K562 (cell line): ENCODE measurements around the gene HOXA10. TPM values are rescaled to one million over a fixed set of nuclear protein-coding genes. Genes with fewer than 3 reads are reported as not detected.
A peak's percentile ranks its signal among the peaks of the same experiment; 100 is the strongest.

ENCODE experiments used
- ATAC-seq: fragments of 200-7000 bp; cut with Tn5 transposase; 3 replicates; pipeline ENCODE4 v1.9.1; 2020; ENCODE audit warnings: moderate library complexity
- BruUV-seq: library from RNA; stranded (reverse); fragments of 400-500 nt; replicated peaks from 2 replicates; lab custom pipeline; 2021; lab: Mats Ljungman, UMichigan
- CTCF ChIA-PET: fragments of 300-600 bp; formaldehyde crosslinking; extraction: SDS; loops from one replicate; lab custom pipeline; 2021; ENCODE audit warnings: low intra/inter-chr PET ratio; lab: Yijun Ruan, JAX
- POLR2A ChIA-PET: fragments of 300-600, 350-650 bp; sonication (Branson Sonifier 250); formaldehyde crosslinking; extraction: SDS; loops from one replicate; lab custom pipeline; 2021; ENCODE audit warnings: antibody characterized with exemption, inconsistent platforms; lab: Yijun Ruan, JAX
- DNase-seq, 4 experiments: peaks; one replicate each; pipeline versions ENCODE4 v3.0.0 to v3.0.0-alpha.2; 2011 to 2018; ENCODE audit warnings: low spot score in 3 of 4, mixed read lengths in 3 of 4; ENCODE audit errors: extremely low read depth in 1 of 4
- FAIRE-seq: peaks from 2 replicates; lab custom pipeline; 2011; peaks lifted over from hg19 to GRCh38; lab: Jason Lieb, UNC
- H2AFZ ChIP-seq: 2 replicates; pipeline ENCODE4 v1.6.0; 2011; ENCODE audit warnings: low read depth, low read length, control low read depth, inconsistent platforms
- H3K27ac ChIP-seq: fragments of 200-600 bp; 3 replicates; pipeline ENCODE4 v1.8.0; 2011; ENCODE audit warnings: low read depth, mild to moderate bottlenecking, control low read depth, inconsistent platforms, low read length, moderate library complexity, mixed read lengths; ENCODE audit errors: extremely low read depth
- H3K27me3 ChIP-seq, 2 experiments: fragments of 300-600 bp in 1 of 2; 2 replicates in 1 of 2; 3 replicates in 1 of 2; pipeline versions ENCODE4 v1.6.0 to v1.8.0; 2011; ENCODE audit warnings: inconsistent platforms in 2 of 2, low read length in 2 of 2, mild to moderate bottlenecking in 1 of 2, mixed read lengths in 1 of 2, moderate library complexity in 1 of 2; ENCODE audit not compliant: control insufficient read depth in 2 of 2, insufficient read depth in 2 of 2
- H3K36me3 ChIP-seq: fragments of 300-600 bp; 3 replicates; pipeline ENCODE4 v1.8.0; 2011; ENCODE audit warnings: mild to moderate bottlenecking, low read length, inconsistent platforms; ENCODE audit not compliant: control insufficient read depth, insufficient read depth
- H3K4me1 ChIP-seq, 2 experiments: fragments of 200-600 bp in 1 of 2; replicated peaks in 1 of 2; 2 replicates in 1 of 2; 3 replicates in 1 of 2; pipeline versions ENCODE4 v1.5.1 to v1.8.0; 2011; ENCODE audit warnings: inconsistent platforms in 2 of 2, low read length in 2 of 2, mild to moderate bottlenecking in 1 of 2, mixed read lengths in 1 of 2, moderate library complexity in 1 of 2; ENCODE audit not compliant: control insufficient read depth in 2 of 2, insufficient read depth in 2 of 2
- H3K4me2 ChIP-seq: 2 replicates; pipeline ENCODE4 v1.6.1; 2011; ENCODE audit warnings: low read length, control low read depth, inconsistent platforms, mixed read lengths; ENCODE audit not compliant: insufficient read depth
- H3K4me3 ChIP-seq: fragments of 200-600 bp; sonication (generic), shearing (Covaris generic); 2 replicates; pipeline ENCODE4 v1.5.1; 2016; ENCODE audit warnings: control low read depth, inconsistent platforms
- H3K79me2 ChIP-seq: fragments of 200-600 bp; 3 replicates; pipeline ENCODE4 v1.8.0; 2011; ENCODE audit warnings: low read length, inconsistent platforms; ENCODE audit not compliant: control insufficient read depth, insufficient read depth
- H3K9ac ChIP-seq, 2 experiments: 2 replicates each; pipeline versions ENCODE4 v1.6.0 to v1.6.1; 2011; ENCODE audit warnings: low read depth in 2 of 2, low read length in 2 of 2, control low read depth in 1 of 2, inconsistent platforms in 1 of 2, mild to moderate bottlenecking in 1 of 2, mixed read lengths in 1 of 2; ENCODE audit not compliant: insufficient read depth in 1 of 2
- H3K9me1 ChIP-seq: one replicate; pipeline ENCODE4 v1.6.0; 2011; ENCODE audit warnings: inconsistent platforms, mild to moderate bottlenecking, low read length, moderate library complexity; ENCODE audit not compliant: control insufficient read depth, insufficient read depth
- H3K9me3 ChIP-seq: replicated peaks from 2 replicates; pipeline ENCODE4 v1.5.1; 2011; ENCODE audit warnings: low read depth, low read length, inconsistent platforms; ENCODE audit not compliant: control insufficient read depth, insufficient read depth
- H4K20me1 ChIP-seq: replicated peaks from 2 replicates; pipeline ENCODE4 v1.6.1; 2011; ENCODE audit warnings: low read length, inconsistent platforms, mixed read lengths; ENCODE audit not compliant: control insufficient read depth, insufficient read depth
- EZH2 ChIP-seq: IDR thresholded peaks from 2 replicates; pipeline ENCODE4 v1.6.1; 2012; ENCODE audit warnings: low read depth, mild to moderate bottlenecking, inconsistent platforms, low read length, borderline replicate concordance
- NFIC ChIP-seq: fragments of 450-650 bp; IDR thresholded peaks from 2 replicates; pipeline ENCODE4 v1.6.1; 2017; ENCODE audit warnings: mild to moderate bottlenecking, inconsistent platforms
- SIX5 ChIP-seq, 2 experiments: IDR thresholded peaks; 2 replicates each; pipeline ENCODE4 v1.6.1; 2011; ENCODE audit warnings: low read length in 2 of 2, borderline replicate concordance in 1 of 2, low read depth in 1 of 2, mild to moderate bottlenecking in 1 of 2, moderate library complexity in 1 of 2; ENCODE audit not compliant: insufficient read depth in 1 of 2
- WGBS: fragments of 100-300 bp; shearing (Covaris generic); methylation state at CpG from one replicate; pipeline ENCODE4 v1.1.6; 2016; ENCODE audit warnings: low coverage, mixed read lengths; ENCODE audit not compliant: insufficient coverage; ENCODE audit errors: missing lambda C conversion rate; 5-methylcytosine and 5-hydroxymethylcytosine counted together
- in situ Hi-C: fragments of 300-500 bp; cut with MboI; formaldehyde crosslinking; loops from 4 replicates; pipeline ENCODE4 v1.15.0; 2018; ENCODE audit warnings: inconsistent platforms, mixed read lengths
- intact Hi-C: fragments of 100-400 bp; cut with micrococcal nuclease; formaldehyde crosslinking; loops from 2 replicates; pipeline ENCODE4 v1.14.2; 2022
- polyA plus RNA-seq, 8 experiments: library from polyadenylated mRNA; depleted of rRNA in 4 of 8; stranded (reverse) in 5 of 8; unstranded in 3 of 8; fragments of >200 nt; fragmentation: Nextera tagmentation in 2 of 8; fragmentation: Illumina TruSeq in 1 of 8; extraction: Ambion mirVana in 2 of 8; extraction: Trizol in 1 of 8; gene quantifications; 2 replicates each; pipeline versions ENCODE4 v1.2.1 to v1.2.3, GENCODE V29; 2011 to 2014; ENCODE audit warnings: inconsistent platforms in 1 of 8, missing spikeins in 1 of 8
- total RNA-seq, 7 experiments: library from RNA; depleted of rRNA in 6 of 7; stranded (reverse); fragments of >200 nt in 6 of 7; fragmentation: Illumina TruSeq in 2 of 7; extraction: Trizol in 2 of 7; gene quantifications; 2 replicates each; pipeline versions ENCODE4 v1.2.1 to v1.2.3, GENCODE V29; 2011 to 2021; ENCODE audit warnings: low replicate concordance in 1 of 7
- TF ChIP-seq, protein P1 (sequence below), 2 experiments: IDR thresholded peaks in 1 of 2; conservative IDR thresholded peaks in 1 of 2; 2 replicates each; pipeline ENCODE4 v1.6.1; 2016; ENCODE audit warnings: low read depth in 2 of 2, mild to moderate bottlenecking in 1 of 2, missing compliant biosample characterization in 1 of 2, missing genetic modification characterization in 1 of 2, moderate library complexity in 1 of 2
- TF ChIP-seq, protein P2 (sequence below): fragments of 250-450 bp; sonication (Bioruptor Pico); IDR thresholded peaks from 2 replicates; pipeline ENCODE4 v1.5.0; 2021

The HOXA10 gene
- total and polyA plus RNA-seq, 9 of the 15 experiments (the other 6 are each of a cell fraction or from before 2014, with no cell fraction given): not detected

DNA sequence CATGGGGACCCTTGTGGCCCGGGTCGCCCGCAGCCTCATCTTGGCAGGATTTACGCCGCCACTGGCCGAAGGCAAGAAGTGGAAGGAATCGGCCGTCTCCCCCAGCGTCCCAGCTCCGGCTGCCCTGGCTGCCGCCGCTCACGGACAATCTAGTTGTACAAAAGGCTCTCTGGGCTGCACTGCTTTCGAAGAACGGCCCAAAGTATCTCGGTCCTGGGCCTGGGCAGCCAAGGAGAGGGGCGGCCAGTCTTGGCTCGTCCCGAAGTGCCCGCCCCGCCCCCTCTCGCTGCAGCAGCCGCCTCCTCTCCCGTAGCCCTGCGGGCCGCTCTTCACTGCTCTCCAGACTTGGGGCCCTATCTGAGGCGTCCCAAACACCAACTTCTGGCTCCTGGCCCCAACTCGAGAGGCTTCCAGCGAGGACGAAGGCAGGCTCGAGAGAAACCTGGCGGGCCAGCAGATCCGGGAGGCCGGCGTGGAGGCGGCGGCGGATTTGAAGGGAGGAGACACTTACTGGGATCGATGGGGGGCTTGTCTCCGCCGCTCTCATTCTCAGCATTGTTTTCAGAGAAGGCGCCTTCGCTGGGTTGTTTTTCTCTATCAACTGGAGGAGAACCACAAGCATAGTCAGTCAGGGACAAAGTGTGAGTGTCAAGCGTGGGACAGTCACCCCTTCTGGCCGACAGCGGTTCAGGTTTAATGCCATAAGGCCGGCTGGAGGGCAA, 9.6 kb downstream of the HOXA10 start (continued):
- TF ChIP-seq, protein P1, sequence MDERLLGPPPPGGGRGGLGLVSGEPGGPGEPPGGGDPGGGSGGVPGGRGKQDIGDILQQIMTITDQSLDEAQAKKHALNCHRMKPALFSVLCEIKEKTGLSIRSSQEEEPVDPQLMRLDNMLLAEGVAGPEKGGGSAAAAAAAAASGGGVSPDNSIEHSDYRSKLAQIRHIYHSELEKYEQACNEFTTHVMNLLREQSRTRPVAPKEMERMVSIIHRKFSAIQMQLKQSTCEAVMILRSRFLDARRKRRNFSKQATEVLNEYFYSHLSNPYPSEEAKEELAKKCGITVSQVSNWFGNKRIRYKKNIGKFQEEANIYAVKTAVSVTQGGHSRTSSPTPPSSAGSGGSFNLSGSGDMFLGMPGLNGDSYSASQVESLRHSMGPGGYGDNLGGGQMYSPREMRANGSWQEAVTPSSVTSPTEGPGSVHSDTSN (CRISPR knock-in tag; IDR thresholded peaks at IDR 0.05; ENCODE audit: low read depth): no peak
- TF ChIP-seq, protein P1 (tag; conservative IDR thresholded peaks at IDR 0.05; ENCODE audit: low read depth): no peak
- TF ChIP-seq, all 486 proteins: peak for 2

- POLR2A ChIA-PET: no interaction called here
- no peaks in the 10 kb centered on the region for H4K20me1 ChIP-seq
- H3K27ac ChIP-seq: no peak overlapping the region
- H3K9ac ChIP-seq: no peak overlapping the region
- CTCF ChIA-PET: no interaction called here
- no TSS peak for BruUV-seq
- no peaks in the 10 kb centered on the region for H3K36me3 ChIP-seq
- peaks cover 36 to 78% of the 10 kb centered on the region in 2 experiments for H3K27me3 ChIP-seq
- H3K9me1 ChIP-seq: no peaks in the 10 kb centered on the region
- intact Hi-C loops: loop anchor here (5.0 kb wide), 3 partner anchors 302 to 1272 kb away; partner anchors contain the start of genes SKAP2 and SNX10
- no peaks in the 10 kb centered on the region for H3K79me2 ChIP-seq
- TF ChIP-seq, protein P2, sequence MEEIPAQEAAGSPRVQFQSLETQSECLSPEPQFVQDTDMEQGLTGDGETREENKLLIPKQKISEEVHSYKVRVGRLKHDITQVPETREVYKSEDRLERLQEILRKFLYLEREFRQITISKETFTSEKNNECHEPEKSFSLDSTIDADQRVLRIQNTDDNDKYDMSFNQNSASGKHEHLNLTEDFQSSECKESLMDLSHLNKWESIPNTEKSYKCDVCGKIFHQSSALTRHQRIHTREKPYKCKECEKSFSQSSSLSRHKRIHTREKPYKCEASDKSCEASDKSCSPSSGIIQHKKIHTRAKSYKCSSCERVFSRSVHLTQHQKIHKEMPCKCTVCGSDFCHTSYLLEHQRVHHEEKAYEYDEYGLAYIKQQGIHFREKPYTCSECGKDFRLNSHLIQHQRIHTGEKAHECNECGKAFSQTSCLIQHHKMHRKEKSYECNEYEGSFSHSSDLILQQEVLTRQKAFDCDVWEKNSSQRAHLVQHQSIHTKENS: no peak
- TF ChIP-seq NFIC (no peak), SIX5 (IDR thresholded peaks at IDR 0.05; ENCODE audit: borderline replicate concordance in 1 of 2, insufficient read depth in 1 of 2, low read depth in 1 of 2, low read length in 2 of 2) (no peak), EZH2 (0 out of 2 replicates have a peak, but pooled peaks have one; percentile 36)
- ATAC-seq (no peak), DNase-seq (no peak), FAIRE-seq (no peak)
- H3K4me2 ChIP-seq: peak overlapping the region; percentile 11; the same call in 1 of the 2 replicates
- no peak overlapping the region for H2AFZ ChIP-seq
- 7% methylated on average over 12 of the region's 12 CpGs for WGBS
- H3K4me1 ChIP-seq: peaks cover 0 to 26% of the 10 kb centered on the region in 2 experiments; a peak in 2 of 5 replicates
- H3K4me3 ChIP-seq: no peak overlapping the region
- in situ Hi-C loops: loop anchor here (25.0 kb wide), 3 partner anchors 652 to 1277 kb away; no protein-coding TSS in a partner anchor
- no peaks in the 10 kb centered on the region for H3K9me3 ChIP-seq
Observed at GRCh38 chr7:27164045-27164366, 10.1 kb downstream of the HOXA10 start.
